GM12872 (cell line): Measurements from ENCODE around the gene PCDH17.

Source experiments
- TF ChIP-seq, protein P1 (sequence below): IDR thresholded peaks from 3 replicates; pipeline ENCODE4 v1.5.1; 2011; ENCODE audit warnings: low read depth, mild to moderate bottlenecking, low read length, moderate library complexity; ENCODE audit not compliant: insufficient read depth

Gene PCDH17

DNA sequence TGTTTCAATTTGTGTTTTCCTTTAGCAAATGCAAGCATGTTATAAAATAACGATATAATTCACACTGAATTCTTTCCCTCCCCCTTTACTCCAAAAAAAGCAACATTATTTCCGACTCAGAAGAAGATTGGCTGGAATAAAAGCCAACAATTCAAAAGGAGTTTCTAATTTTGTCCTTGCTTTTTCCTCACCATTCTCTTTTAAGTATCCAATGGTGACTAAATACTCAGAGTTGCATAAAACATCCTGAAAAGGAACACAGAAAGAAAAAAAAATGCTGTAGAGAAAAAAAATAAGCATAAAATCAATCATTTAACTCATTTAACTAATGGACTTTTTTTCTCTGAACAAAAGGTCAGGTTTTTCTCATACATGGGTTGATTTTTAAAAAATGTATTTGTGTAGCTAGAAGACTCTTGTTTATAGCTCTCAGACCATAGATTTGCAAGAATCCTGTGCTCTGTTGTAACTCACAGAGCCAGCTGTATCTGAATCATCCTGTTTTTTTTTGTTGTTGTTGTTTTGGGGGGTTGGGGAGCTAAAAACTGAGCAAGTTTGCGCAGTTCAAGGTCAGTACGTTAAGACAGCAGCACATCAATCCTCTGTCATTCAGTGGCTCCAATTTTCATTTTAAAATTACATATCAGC lies 108.1 kb downstream of the PCDH17 start:
- TF ChIP-seq, protein P1, sequence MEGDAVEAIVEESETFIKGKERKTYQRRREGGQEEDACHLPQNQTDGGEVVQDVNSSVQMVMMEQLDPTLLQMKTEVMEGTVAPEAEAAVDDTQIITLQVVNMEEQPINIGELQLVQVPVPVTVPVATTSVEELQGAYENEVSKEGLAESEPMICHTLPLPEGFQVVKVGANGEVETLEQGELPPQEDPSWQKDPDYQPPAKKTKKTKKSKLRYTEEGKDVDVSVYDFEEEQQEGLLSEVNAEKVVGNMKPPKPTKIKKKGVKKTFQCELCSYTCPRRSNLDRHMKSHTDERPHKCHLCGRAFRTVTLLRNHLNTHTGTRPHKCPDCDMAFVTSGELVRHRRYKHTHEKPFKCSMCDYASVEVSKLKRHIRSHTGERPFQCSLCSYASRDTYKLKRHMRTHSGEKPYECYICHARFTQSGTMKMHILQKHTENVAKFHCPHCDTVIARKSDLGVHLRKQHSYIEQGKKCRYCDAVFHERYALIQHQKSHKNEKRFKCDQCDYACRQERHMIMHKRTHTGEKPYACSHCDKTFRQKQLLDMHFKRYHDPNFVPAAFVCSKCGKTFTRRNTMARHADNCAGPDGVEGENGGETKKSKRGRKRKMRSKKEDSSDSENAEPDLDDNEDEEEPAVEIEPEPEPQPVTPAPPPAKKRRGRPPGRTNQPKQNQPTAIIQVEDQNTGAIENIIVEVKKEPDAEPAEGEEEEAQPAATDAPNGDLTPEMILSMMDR, result no peak

DNA sequence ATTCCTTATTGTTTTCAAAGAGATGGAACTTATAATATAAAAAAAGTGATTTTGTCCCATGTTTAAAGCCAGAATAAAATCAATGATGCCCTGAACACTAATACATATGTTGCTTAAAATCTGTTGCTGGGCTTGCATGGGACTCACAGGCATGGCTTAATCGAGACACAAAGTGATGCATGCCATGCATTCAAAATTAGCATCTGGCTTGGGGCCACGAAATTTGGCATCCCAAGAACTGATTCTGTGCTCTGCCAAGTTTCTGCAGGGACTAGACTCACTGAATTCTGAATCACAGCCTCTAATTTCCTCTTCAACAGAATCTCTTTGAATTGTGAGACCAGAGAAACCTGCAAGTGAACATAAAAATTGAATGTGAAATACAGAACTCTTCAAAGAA lies 109.2 kb downstream of the PCDH17 start:
- TF ChIP-seq, protein P1, result no peak

DNA sequence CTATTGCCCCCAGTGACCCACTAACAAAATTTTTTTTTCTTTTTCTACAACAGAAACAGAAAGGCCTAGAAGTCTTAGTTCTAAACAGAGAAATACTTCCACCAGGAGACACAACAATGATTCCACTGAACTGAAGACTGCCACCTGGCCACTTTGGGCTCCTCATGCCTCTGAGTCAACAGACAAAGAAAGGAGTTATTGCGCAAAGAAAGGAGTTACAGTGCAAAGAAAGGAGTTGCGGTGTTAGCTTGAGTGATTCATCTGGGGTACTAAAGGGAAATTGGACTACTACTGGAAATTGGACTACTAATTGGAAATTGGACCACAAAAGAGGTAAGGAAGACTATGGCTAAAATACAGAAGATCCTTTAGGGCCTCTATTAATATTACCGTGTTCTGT lies 116.6 kb downstream of the PCDH17 start:
- TF ChIP-seq, protein P1, result no peak

GRCh38 chr13:57760951-57761350 lies 129.4 kb downstream of the PCDH17 start:
- TF ChIP-seq, protein P1, result no peak

- TF ChIP-seq, protein P1, result no peak
These were observed 132.1 kb downstream of the PCDH17 start for GRCh38 chr13:57763689-57764088.
